IPS DF 4.7 (cell line): Measurements from ENCODE around the gene BRICD5.

Experiments used
- DNase-seq: peaks from one replicate; pipeline ENCODE4 v3.0.0-alpha.2; 2013; ENCODE audit warnings: low spot score; ENCODE audit errors: extremely low read depth

The BRICD5 gene

DNA sequence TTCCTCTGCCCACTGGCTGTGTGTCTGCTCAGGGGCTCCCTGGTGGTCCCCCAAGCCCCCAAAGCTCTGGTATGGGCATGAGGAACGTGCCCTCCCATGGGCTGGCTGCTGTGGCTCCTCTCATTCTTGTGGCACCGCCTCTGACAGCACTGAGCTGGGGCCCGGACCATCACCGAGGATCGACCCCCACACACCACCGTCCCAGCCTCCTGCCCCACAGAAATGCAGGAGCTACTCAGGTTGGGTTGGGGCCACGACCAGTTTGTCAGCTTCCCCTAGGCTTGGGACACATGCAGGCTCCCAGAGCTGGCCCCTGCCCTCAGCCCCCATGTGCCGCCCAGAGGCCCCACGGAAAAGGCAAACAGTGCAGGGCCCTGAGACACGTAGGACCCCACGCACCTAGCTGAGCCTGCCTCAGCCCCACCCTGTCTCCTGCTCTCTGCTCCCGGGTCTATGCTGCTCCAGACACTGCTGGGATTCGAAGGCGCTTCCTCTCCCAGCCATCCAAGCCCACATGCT is 11.0 kb downstream of the BRICD5 start:
- no peak for DNase-seq

- no peak for DNase-seq
Measured at GRCh38 chr16:2199095-2199494, 11.6 kb downstream of the BRICD5 start.

DNA sequence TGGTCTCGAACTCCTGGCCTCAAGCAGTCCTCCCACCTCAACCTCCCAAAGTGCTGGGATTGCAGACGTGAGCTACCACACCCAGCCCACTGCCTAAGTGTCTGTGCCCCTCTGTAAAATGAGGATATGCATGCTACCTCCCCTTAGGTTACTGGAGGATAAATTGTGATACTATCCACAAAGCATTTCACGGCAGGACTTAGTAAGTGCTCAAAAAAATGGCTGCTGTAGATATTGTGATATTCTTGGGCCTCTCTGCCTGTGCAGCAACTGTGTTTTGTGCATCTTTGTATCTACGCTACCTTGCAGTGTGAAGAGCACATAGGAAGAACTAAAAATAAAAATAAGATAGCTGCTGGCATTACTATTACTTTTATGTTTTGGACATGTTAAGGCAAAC is 12.4 kb downstream of the BRICD5 start:
- DNase-seq = no peak

DNA sequence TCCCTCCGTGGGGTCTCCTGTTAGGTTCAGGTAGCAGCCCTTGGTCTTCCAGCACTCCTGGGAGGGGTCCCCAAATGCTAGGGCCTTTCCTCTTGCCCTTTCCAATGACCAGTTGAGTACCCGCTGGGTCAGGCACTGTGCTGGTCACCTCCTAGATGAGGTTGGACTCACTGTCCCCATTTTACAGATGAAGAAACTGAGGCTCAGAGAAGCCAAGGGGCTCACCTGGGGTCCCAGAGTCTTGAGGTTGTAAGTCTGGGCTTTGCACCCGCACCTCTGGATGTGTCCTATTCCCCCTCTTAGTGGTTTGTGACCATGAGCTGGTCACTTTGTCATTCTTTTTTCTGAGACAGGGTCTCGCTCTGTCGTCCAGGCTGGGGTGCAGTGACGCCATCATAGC is 12.9 kb downstream of the BRICD5 start:
- DNase-seq = no peak

DNA sequence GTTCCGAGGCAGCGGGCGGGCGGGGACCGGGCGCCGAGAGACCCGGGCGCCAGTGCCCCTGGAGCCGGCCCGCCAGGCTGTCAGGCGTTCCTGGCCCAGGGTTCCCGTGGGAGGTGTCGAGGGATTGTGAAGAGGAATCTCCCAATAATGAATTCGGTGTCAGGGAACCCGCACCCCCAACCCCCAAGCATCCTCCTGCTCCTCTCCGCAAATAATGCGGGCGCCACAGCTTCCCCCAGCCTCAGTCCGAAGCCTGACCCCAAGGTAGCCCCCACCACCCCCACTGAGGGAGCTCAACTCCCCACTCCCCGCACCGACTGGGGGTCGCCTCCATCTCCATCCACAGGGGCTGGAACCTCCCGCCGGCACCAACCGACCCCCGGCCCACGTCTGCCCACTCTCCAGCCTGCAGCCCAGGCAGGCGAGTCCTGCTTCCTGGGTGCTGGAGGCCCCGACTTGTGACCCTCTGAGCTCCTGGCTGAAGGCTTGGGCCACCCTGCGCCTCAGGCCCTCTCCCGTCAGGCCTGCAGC is 13.6 kb downstream of the BRICD5 start:
- DNase-seq = no peak

DNA sequence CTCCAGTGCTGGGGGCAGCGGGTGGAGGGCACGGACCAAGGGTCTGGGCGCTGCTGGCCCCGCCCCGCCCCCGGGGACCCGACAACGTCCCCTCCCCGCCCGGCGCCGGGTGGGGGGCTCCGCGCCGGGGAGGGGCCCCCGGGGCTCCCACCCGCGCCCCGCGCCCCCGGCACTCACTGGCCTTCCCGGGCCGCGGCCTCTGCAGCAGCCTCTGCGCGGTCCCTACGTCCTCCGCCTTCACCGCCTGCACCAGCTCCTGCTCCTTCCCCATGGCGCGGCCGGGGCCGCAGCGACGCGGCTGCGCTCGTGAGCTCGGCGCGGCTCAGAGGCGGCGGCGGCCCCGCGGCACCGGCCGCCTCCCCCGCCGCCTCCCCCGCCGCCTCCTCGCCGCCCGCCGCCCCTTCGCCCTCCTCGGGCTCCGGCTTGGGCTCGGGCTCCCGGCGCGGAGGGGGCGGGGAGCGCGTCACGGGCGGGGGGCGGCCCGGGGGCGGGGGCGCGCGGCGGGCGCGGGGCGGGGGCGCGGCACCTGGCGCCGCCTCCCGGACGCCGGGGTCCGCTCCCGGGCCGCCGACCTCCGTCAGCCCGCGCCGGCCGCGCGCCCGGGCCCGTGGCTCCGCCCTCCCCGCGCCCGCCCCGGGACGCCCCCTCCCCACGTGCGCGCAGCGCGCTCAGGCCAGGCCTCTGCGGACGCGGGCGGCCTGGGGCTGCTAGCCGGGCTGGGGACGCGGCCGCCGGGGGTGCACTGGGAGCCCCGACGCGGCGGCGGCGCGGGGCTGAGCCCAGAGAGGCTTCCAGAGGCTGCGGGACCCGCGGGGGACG is 14.3 kb downstream of the BRICD5 start, which contains the start of gene CASKIN1:
TSS of gene CASKIN1 (minus strand) at position 444 of the 819 bp plus-strand sequence. CDS start at position 271, 173 bp downstream.
- no peak for DNase-seq

DNA sequence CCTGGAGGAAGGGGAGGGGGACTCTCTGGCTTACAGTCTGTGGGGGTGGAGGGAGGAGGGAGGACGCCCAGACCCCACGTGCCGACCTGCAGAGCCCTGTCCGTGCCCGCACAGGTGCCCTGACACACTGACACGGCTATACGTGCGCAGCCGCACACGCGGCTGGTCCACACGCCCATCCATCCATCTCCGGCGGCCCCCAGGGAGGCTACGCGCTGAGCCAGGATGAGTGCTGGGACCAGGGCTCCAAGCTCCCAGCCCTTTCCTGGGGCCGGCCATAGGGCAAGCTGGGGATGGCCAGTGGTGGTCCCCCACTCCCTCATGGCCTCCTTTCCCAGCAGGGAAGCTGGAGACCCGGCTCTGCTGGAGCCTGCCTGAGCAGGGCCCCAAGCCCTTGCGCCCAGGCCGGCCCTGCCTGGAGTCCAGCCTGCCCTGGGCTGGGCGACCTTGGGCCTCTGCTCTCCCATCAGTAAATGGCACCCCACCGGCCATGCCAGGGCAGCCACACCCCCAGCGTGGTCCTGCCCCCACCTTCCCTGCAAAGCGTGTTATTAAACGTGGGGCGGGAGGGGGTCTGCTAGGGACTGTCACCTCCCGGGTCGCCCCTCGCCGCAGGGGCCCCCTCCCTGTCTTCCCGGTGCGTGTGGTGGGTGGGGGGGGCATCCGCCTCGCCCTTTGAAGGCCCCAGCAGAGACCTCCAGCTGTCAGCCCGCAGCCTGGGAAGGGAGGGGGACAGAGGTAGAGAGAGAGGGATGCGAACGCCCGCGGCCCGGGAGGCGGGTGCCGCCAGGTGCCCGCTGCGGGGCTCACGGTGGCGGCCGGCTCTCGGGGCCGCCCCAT is 15.1 kb downstream of the BRICD5 start:
- DNase-seq = no peak

GRCh38 chr16:2194852-2195321 is 15.8 kb downstream of the BRICD5 start:
- no peak for DNase-seq

GRCh38 chr16:2194166-2194834 is 16.4 kb downstream of the BRICD5 start:
- no peak for DNase-seq

DNA sequence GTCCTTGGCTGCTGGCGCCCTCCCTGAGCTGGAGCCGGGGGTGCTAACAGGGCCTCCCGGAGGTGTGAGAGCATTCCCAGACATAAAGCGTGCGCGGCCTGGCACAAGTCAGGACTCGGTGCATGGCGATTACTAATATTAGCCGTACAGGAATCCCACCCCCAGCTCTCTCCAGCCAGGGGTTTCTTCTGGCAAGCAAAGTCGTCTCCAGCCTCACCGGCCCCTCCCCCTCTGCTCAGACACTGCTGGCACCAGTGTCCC is 19.3 kb downstream of the BRICD5 start:
- no peak for DNase-seq

GRCh38 chr16:2190659-2191445 is 19.8 kb downstream of the BRICD5 start:
- no peak for DNase-seq

DNA sequence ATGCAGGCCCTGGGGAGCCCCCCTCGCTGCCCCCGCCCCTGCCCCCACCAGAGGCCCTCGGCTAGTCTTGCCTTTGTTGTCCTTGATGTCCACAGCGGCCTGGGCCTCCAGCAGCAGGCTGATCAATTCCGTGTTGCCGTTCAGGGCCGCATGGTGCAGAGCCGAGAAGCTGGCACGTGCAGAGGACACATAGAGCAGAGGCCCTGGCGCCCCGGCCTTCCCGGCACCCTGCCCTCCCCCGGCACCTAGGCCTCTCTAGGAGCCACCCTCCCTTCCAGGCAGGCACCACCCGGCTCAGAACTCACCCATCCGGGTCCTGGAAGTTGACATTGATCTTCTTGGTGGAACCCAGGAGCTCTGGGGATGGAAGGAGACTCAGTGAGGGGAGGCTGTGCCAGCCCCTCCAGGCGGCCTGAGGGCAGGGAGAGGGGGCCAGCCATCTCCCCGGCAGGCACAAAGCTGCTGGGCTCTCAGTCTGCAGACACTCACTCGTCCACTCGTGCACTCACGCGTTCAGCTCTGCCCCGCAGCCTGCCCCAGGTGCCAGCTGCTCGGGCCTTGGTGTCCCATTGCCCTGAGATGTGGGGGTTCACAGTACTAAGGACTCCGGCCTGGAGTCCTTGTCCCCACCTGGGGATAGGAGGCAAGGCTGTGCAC is 20.5 kb downstream of the BRICD5 start:
- DNase-seq = no peak

DNA sequence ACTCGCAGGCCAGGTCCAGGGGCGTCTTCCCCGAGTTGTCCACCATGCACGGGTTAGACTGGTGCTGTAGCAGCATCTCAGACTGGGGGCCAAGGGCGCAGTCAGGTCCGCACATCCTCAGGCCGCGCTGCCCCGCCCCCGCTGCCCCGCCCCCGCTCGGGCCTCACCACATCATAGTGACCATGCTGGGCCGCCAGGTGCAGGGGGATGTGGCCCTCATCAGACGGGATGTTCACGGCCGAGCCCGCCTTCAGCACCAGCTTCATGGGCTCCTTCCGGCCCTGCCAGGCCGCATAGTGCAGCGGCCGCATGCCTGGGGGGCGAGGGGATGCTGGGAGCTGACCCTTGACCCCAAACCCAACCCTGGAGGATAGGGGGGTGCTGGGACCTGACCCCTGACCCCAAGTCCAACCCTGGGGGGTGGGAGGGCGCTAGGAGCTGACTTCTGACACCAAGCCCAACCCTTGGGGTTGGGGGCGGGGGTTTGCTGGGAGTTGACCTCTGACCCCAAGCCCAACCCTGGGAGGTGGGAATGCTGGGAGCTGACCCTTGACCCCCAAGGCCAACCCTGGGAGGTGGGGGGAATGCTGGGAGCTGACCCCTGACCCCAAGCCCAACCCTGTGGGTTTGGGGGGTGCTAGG is 21.3 kb downstream of the BRICD5 start:
- DNase-seq = no peak

- no peak for DNase-seq
Measured at GRCh38 chr16:2188395-2188794, 22.3 kb downstream of the BRICD5 start.

GRCh38 chr16:2187212-2187611 is 23.5 kb downstream of the BRICD5 start:
- DNase-seq = no peak

GRCh38 chr16:2186505-2186904 is 24.2 kb downstream of the BRICD5 start:
- no peak for DNase-seq

GRCh38 chr16:2186064-2186463 is 24.6 kb downstream of the BRICD5 start:
- DNase-seq = no peak

- DNase-seq = no peak
Measured at GRCh38 chr16:2184962-2185361, 25.7 kb downstream of the BRICD5 start.

DNA sequence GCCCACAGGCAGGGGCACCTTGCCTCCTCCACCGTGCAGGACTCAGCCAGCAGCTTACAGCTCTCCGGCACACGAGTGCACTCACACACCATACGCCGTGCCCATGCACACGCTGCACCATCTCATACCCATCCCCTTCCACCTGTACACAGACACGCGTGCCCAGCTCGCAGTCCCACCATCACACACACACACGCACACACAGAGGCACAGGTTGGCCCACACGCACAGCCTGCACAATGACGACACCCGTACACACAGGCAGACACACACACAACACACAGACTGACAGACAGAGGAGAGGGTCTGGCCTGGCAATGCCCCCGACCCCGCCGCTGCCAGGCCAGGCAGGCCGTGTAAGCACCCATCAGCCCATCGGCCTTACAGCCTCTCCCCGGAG is 26.3 kb downstream of the BRICD5 start:
- no peak for DNase-seq

- DNase-seq = no peak
Measured at GRCh38 chr16:2183671-2184070, 27.0 kb downstream of the BRICD5 start.
